PC-3 (cell line): ENCODE data around the gene HPS6. TPM values are rescaled to one million over a fixed set of nuclear protein-coding genes. Genes with fewer than 3 reads are reported as not detected.

Experiments
- ATAC-seq: fragments of 200-7000 bp; cut with Tn5 transposase; 2 replicates; pipeline ENCODE4 v1.9.1; 2020; ENCODE audit warnings: mild to moderate bottlenecking, moderate library complexity
- Bru-seq: library from RNA; stranded (reverse); fragments of 400-500 nt; gene quantifications from one replicate; lab custom pipeline; 2021; lab: Mats Ljungman, UMichigan
- BruChase-seq, 2 experiments: library from RNA; stranded (reverse); fragments of 400-500 nt; gene quantifications; one replicate each; lab custom pipeline; 2021; lab: Mats Ljungman, UMichigan
- BruUV-seq: library from RNA; stranded (reverse); fragments of 400-500 nt; replicated peaks from 2 replicates; lab custom pipeline; 2021; lab: Mats Ljungman, UMichigan
- CTCF ChIA-PET: fragments of 300-600 bp; sonication (Branson Sonifier 250); formaldehyde crosslinking; loops from one replicate; lab custom pipeline; 2022; ENCODE audit warnings: antibody characterized with exemption; lab: Charles Lee
- POLR2A ChIA-PET: fragments of 300-600 bp; sonication (Branson Sonifier 250); formaldehyde crosslinking; loops from one replicate; lab custom pipeline; 2022; ENCODE audit warnings: antibody characterized with exemption; ENCODE audit not compliant: unreplicated experiment; lab: Charles Lee
- DNase-seq: peaks from one replicate; pipeline ENCODE4 v3.0.0-alpha.2; 2015
- H2AFZ ChIP-seq: fragments of 300-600 bp; sonication (generic); 2 replicates; pipeline ENCODE4 v1.6.0; 2016; ENCODE audit warnings: antibody characterized with exemption, low read length
- H3F3A ChIP-seq: fragments of 300-600 bp; sonication (generic); one replicate; pipeline ENCODE4 v1.6.0; 2017; ENCODE audit warnings: antibody characterized with exemption, low read length, control low read depth, mild to moderate bottlenecking; ENCODE audit not compliant: unreplicated experiment
- H3K27ac ChIP-seq: fragments of 300-600 bp; sonication (generic); 2 replicates; pipeline ENCODE4 v1.5.1; 2016; ENCODE audit warnings: mild to moderate bottlenecking, low read length
- H3K27me3 ChIP-seq: fragments of 300-600 bp; sonication (generic); 2 replicates; pipeline ENCODE4 v1.6.1; 2016; ENCODE audit warnings: low read length, mixed read lengths
- H3K36me3 ChIP-seq: fragments of 300-600 bp; sonication (generic); 2 replicates; pipeline ENCODE4 v1.6.1; 2016; ENCODE audit warnings: low read depth, mixed run types, low read length, mixed read lengths
- H3K4me1 ChIP-seq: fragments of 300-600 bp; sonication (generic); 2 replicates; pipeline ENCODE4 v1.5.1; 2016; ENCODE audit warnings: low read length; ENCODE audit not compliant: insufficient read depth
- H3K4me2 ChIP-seq: fragments of 300-600 bp; sonication (generic); 2 replicates; pipeline ENCODE4 v1.6.0; 2016; ENCODE audit warnings: low read length
- H3K4me3 ChIP-seq: fragments of 300-600 bp; sonication (generic); 2 replicates; pipeline ENCODE4 v1.5.1; 2016; ENCODE audit warnings: mild to moderate bottlenecking, low read length, mixed read lengths
- H3K79me2 ChIP-seq: fragments of 300-600 bp; sonication (generic); 2 replicates; pipeline ENCODE4 v1.6.1; 2017; ENCODE audit warnings: low read length, mixed read lengths
- H3K9ac ChIP-seq: fragments of 300-600 bp; sonication (generic); 2 replicates; pipeline ENCODE4 v1.6.0; 2016; ENCODE audit warnings: mild to moderate bottlenecking, low read length
- H3K9me2 ChIP-seq: fragments of 300-600 bp; sonication (generic); replicated peaks from 2 replicates; pipeline ENCODE4 v1.6.1; 2016; ENCODE audit warnings: mixed run types, low read length, mixed read lengths
- H3K9me3 ChIP-seq: fragments of 300-600 bp; sonication (generic); 2 replicates; pipeline ENCODE4 v1.6.1; 2016; ENCODE audit warnings: low read length, mixed read lengths
- H4K20me1 ChIP-seq: fragments of 300-600 bp; sonication (generic); 2 replicates; pipeline ENCODE4 v1.6.1; 2016; ENCODE audit warnings: low read length, mixed read lengths
- EZH2 ChIP-seq: fragments of 300-600 bp; sonication (generic); IDR thresholded peaks from one replicate; pipeline ENCODE4 v1.6.1; 2017; ENCODE audit warnings: antibody characterized with exemption, mild to moderate bottlenecking, low read length; ENCODE audit not compliant: unreplicated experiment
- EZH2phosphoT487 ChIP-seq: fragments of 300-600 bp; sonication (generic); IDR thresholded peaks from 2 replicates; pipeline ENCODE4 v1.6.1; 2018; ENCODE audit warnings: mild to moderate bottlenecking, antibody characterized with exemption, low read length, borderline replicate concordance
- intact Hi-C: fragments of 100-400 bp; cut with micrococcal nuclease; formaldehyde crosslinking; loops from 2 replicates; pipeline ENCODE4 v1.9.0; 2023
- long read RNA-seq: library from polyadenylated mRNA; unstranded; transcript quantifications from one replicate; pipeline ENCODE4 v2.0.0, GENCODE V29; 2021; ENCODE audit not compliant: unreplicated experiment
- total RNA-seq: library from RNA; depleted of rRNA; stranded (reverse); fragments of >200 nt; gene quantifications from 2 replicates; pipeline ENCODE4 v1.2.3, GENCODE V29; 2014; rRNA removed
- TF ChIP-seq, protein P1 (sequence below): fragments of 300-600 bp; sonication (generic); conservative IDR thresholded peaks from 2 replicates; pipeline ENCODE4 v1.5.1; 2017; ENCODE audit warnings: antibody characterized with exemption, low read depth, mild to moderate bottlenecking, low read length

HPS6 gene
- 24.0 and 26.8 TPM in 2 replicates for total RNA-seq
- percentile 64 among the genes with signal in this experiment for Bru-seq, nascent RNA
- percentile 55 among the genes with signal in this experiment for BruChase-seq, experiment 1, labeled RNA remaining after a 6-hour chase
- BruChase-seq, experiment 2, labeled RNA remaining after a 2-hour chase, result percentile 83 among the genes with signal in this experiment
- long read RNA-seq, transcript HPS6-201 (1 exons, 2,649 nt), result major isoform, 63 of 63 reads
- long read RNA-seq, partial matches to known transcripts, result 0 of 63 reads
- long read RNA-seq, other reads (novel, unspliced or antisense), result 0 of 63 reads

- no peak for TF ChIP-seq EZH2
- TF ChIP-seq, protein P1, sequence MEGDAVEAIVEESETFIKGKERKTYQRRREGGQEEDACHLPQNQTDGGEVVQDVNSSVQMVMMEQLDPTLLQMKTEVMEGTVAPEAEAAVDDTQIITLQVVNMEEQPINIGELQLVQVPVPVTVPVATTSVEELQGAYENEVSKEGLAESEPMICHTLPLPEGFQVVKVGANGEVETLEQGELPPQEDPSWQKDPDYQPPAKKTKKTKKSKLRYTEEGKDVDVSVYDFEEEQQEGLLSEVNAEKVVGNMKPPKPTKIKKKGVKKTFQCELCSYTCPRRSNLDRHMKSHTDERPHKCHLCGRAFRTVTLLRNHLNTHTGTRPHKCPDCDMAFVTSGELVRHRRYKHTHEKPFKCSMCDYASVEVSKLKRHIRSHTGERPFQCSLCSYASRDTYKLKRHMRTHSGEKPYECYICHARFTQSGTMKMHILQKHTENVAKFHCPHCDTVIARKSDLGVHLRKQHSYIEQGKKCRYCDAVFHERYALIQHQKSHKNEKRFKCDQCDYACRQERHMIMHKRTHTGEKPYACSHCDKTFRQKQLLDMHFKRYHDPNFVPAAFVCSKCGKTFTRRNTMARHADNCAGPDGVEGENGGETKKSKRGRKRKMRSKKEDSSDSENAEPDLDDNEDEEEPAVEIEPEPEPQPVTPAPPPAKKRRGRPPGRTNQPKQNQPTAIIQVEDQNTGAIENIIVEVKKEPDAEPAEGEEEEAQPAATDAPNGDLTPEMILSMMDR, result peak; percentile 38; the same call in 1 of the 2 replicates
- peaks cover 10% of the 10 kb centered on the region; the same call in 1 of the 2 replicates for H3K4me1 ChIP-seq
- H4K20me1 ChIP-seq, result no peaks in the 10 kb centered on the region
- DNase-seq, result peak; percentile 90
- intact Hi-C loops, result no loop called here
- H3F3A ChIP-seq, result no peaks in the 10 kb centered on the region
- H3K27ac ChIP-seq, result peak within 1 kb of the TSS; percentile 32; the same call in 1 of the 2 replicates
- no peaks in the 10 kb centered on the region for H3K9me2 ChIP-seq
- ChIA-PET POLR2A (interaction anchor here (0.6 kb wide), 1 partner anchor 58 kb away, joined by 3 read pairs; no protein-coding TSS in a partner anchor), CTCF (no interaction called here)
- ATAC-seq, result peak; percentile 96
- H3K4me2 ChIP-seq, result peak within 1 kb of the TSS; percentile 99
- no peaks in the 10 kb centered on the region for H3K27me3 ChIP-seq
- H3K79me2 ChIP-seq, result peaks cover 36% of the 10 kb centered on the region
- peak within 1 kb of the TSS; percentile 96 for H3K9ac ChIP-seq
- H3K4me3 ChIP-seq, result peak within 1 kb of the TSS; percentile 84
- peak within 1 kb of the TSS; percentile 69 for H2AFZ ChIP-seq
- no peaks in the 10 kb centered on the region for H3K9me3 ChIP-seq
- TSS peak; percentile 29 for BruUV-seq
- H3K36me3 ChIP-seq, result no peaks in the 10 kb centered on the region
Measured at GRCh38 chr10:102064868-102065560, at the start of gene HPS6. Gene HPS6 (plus strand): TSS chr10:102065349. CDS start chr10:102065475, 126 bp downstream.

DNA sequence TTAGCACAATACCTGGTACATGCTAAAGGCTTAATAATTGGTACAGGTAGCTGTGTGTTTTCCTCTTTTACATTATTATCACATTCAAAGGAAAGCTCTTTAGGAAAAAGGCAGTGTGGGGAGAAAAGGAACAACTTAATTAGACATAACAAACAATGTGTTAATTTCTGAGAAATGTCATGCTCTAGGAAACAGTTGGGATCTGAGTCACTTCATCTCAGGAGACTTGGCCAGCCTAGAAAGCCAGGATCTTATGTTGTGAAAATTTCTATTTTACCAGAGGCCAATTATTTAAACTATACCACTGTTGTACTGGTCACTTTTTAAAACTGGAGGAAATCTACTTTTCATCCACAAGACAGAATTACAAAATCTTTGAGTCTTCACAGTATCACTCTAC, 48.7 kb upstream of the HPS6 start:
- Histone ChIP-seq H3K27me3 (no peaks in the 10 kb centered on the region), H3K79me2 (no peaks in the 10 kb centered on the region), H3K4me1 (no peaks in the 10 kb centered on the region), H3K27ac (no peak overlapping the region), H3K9me3 (no peaks in the 10 kb centered on the region), H3K9ac (no peak overlapping the region), H4K20me1 (no peaks in the 10 kb centered on the region), H3K4me2 (no peak overlapping the region), H2AFZ (no peak overlapping the region), H3K36me3 (no peaks in the 10 kb centered on the region; the same call in 1 of the 2 replicates), H3F3A (no peaks in the 10 kb centered on the region), H3K4me3 (no peak overlapping the region), H3K9me2 (no peaks in the 10 kb centered on the region)
- BruUV-seq, result no TSS peak
- TF ChIP-seq, protein P1, result no peak
- no peak for TF ChIP-seq EZH2
- TF ChIP-seq EZH2phosphoT487, result no peak
- ChIA-PET POLR2A (no interaction called here), CTCF (no interaction called here)
- intact Hi-C loops, result loop anchor here (10.0 kb wide), 1 partner anchor 58 kb away; no protein-coding TSS in a partner anchor
- no peak for ATAC-seq
- DNase-seq, result no peak
